Lower leg skin (tissue), 4 donors: ENCODE measurements around the gene MYO1A. TPM values are rescaled to one million over a fixed set of nuclear protein-coding genes. Genes with fewer than 3 reads are reported as not detected.
"Not testable (repeated sequence)": the region's sequence is repeated elsewhere in the genome, so short reads cannot be mapped to it uniquely, and the experiment has no call there.

Experiments
- DNase-seq, 2 donors: peaks; one replicate each; pipeline ENCODE4 v3.0.0-alpha.2; 2019; ENCODE audit warnings: low spot score in 2 of 2
- H3K4me3 ChIP-seq: fragments of 200-600 bp; sonication (generic); 2 replicates; pipeline ENCODE4 v1.5.1; 2017; ENCODE audit warnings: mild to moderate bottlenecking, low read depth; ENCODE audit not compliant: poor library complexity, severe bottlenecking
- POLR2A ChIP-seq, 2 donors: fragments of 450-650 bp; IDR thresholded peaks; one replicate each; pipeline ENCODE4 v1.6.1; 2016 to 2017; ENCODE audit warnings: antibody characterized with exemption in 2 of 2, mild to moderate bottlenecking in 1 of 2, moderate library complexity in 1 of 2
- WGBS, 2 donors: methylation state at CpG; one replicate each; pipeline ENCODE4 v1.1.5; 2018; 5-methylcytosine and 5-hydroxymethylcytosine counted together
- intact Hi-C: fragments of 100-400 bp; cut with DNase I; formaldehyde crosslinking; loops from one replicate; pipeline ENCODE4 v1.15.0; 2023; ENCODE audit warnings: low total_unique reads
- total RNA-seq, 4 donors: library from RNA; depleted of rRNA; stranded (reverse); fragments of >200 nt; gene quantifications; one replicate each; pipeline ENCODE4 v1.1.0, GENCODE V29; 2016
- TF ChIP-seq, protein P1 (sequence below), 3 donors: fragments of 450-650 bp; IDR thresholded peaks; one replicate each; pipeline ENCODE4 v1.5.1; 2016; ENCODE audit warnings: antibody characterized with exemption in 3 of 3, mild to moderate bottlenecking in 3 of 3, moderate library complexity in 2 of 3

The MYO1A gene
- total RNA-seq, 4 donors from 2014 or later: 0.30 to 2.0 (median 0.39) TPM; not detected in 1

- DNase-seq: no peak
- H3K4me3 ChIP-seq: no peak overlapping the region
- TF ChIP-seq POLR2A (IDR thresholded peaks at IDR 0.05): no peak
- TF ChIP-seq, protein P1, sequence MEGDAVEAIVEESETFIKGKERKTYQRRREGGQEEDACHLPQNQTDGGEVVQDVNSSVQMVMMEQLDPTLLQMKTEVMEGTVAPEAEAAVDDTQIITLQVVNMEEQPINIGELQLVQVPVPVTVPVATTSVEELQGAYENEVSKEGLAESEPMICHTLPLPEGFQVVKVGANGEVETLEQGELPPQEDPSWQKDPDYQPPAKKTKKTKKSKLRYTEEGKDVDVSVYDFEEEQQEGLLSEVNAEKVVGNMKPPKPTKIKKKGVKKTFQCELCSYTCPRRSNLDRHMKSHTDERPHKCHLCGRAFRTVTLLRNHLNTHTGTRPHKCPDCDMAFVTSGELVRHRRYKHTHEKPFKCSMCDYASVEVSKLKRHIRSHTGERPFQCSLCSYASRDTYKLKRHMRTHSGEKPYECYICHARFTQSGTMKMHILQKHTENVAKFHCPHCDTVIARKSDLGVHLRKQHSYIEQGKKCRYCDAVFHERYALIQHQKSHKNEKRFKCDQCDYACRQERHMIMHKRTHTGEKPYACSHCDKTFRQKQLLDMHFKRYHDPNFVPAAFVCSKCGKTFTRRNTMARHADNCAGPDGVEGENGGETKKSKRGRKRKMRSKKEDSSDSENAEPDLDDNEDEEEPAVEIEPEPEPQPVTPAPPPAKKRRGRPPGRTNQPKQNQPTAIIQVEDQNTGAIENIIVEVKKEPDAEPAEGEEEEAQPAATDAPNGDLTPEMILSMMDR (IDR thresholded peaks at IDR 0.05): no peak
- 65% methylated on average over 5 of the region's 5 CpGs for WGBS, 2 donors
- intact Hi-C loops: no loop called here
Observed at GRCh38 chr12:57063991-57064685, 14.2 kb upstream of the MYO1A start.

GRCh38 chr12:57058454-57058853, 8.5 kb upstream of the MYO1A start:
- WGBS, 2 donors: 94 to 96% methylated on average over 1 of the region's 1 CpG
- H3K4me3 ChIP-seq: no peak overlapping the region
- intact Hi-C loops: loop anchor here (5.0 kb wide), 1 partner anchor 46 kb away; no protein-coding TSS in a partner anchor
- TF ChIP-seq, protein P1 (IDR thresholded peaks at IDR 0.05): no peak
- no peak for TF ChIP-seq POLR2A (IDR thresholded peaks at IDR 0.05)
- DNase-seq: no peak

DNA sequence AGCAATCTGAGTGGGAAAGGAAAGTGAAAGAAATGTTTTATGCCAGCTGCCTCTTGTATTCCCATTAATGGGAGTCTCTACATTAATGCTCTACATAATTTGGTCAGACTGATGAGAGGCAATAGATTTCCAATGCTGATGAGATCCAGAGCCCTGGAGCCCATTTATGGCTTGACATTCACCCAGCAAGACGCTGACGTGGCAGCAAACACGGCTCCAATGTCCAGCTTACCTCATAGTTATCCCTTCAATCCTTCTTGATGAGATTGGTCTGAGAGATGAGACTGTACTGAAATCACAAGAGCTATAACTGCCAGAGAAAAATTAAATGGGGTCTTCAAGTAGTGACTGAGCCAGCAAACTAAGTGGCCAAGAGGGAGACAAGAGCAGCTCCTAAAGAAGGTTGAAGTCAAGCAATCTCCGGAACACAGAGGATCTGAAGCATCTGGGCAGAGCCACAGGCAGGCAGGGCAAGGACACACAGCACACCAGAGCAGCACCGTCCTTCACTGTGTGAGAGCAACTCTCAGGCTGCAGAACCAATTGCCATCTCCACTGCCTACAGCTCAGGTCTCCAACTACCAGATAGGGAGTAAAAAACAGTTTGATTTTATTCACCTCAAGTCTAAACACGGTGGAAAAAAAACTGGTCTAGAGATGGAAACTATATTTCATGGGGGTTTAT, 7.3 kb upstream of the MYO1A start:
- no peak overlapping the region for H3K4me3 ChIP-seq
- intact Hi-C loops: loop anchor here (5.0 kb wide), 1 partner anchor 45 kb away; no protein-coding TSS in a partner anchor
- 85 to 87% methylated on average over 6 of the region's 6 CpGs for WGBS, 2 donors
- DNase-seq: no peak
- TF ChIP-seq, protein P1 (IDR thresholded peaks at IDR 0.05): no peak
- no peak for TF ChIP-seq POLR2A (IDR thresholded peaks at IDR 0.05)

DNA sequence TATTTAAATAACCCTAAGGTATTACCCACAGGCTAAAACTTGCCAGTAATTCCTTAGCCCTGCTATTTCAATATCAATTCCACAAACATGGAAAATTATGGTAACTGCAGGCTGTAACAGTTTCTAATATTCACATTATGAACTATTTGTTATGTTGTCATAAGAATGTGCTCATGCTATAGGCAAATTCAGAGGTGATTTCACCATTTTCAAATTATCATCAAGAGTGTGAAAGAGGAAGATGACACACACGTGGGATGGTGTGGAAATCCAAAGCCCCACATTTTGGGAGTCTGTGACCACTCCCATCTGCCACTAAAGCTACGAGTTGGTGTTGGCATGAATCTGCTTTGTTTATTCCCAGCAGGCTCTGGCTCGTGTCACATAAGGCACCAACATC, 5.9 kb upstream of the MYO1A start:
- H3K4me3 ChIP-seq: no peak overlapping the region
- intact Hi-C loops: loop anchor here (5.0 kb wide), 1 partner anchor 44 kb away; no protein-coding TSS in a partner anchor
- WGBS, 2 donors: 23 to 38% methylated on average over 3 of the region's 3 CpGs
- DNase-seq: no peak
- TF ChIP-seq, protein P1 (IDR thresholded peaks at IDR 0.05): no peak
- no peak for TF ChIP-seq POLR2A (IDR thresholded peaks at IDR 0.05)

GRCh38 chr12:57053901-57054300, 4.0 kb upstream of the MYO1A start:
- H3K4me3 ChIP-seq, DNase-seq, intact Hi-C loops: not testable (repeated sequence)
- WGBS, 2 donors: 96 to 98% methylated on average over 4 of the region's 4 CpGs

- intact Hi-C loops, DNase-seq, H3K4me3 ChIP-seq: not testable (repeated sequence)
- WGBS, 2 donors: 98 to 100% methylated on average over 4 of the region's 4 CpGs
Observed at GRCh38 chr12:57053146-57053545, 3.2 kb upstream of the MYO1A start.
